Measurements from ENCODE around the gene SORL1.
"Not testable (repeated sequence)": the region's sequence is repeated elsewhere in the genome, so short reads cannot be mapped to it uniquely, and the experiment has no call there.

Gene SORL1

DNA sequence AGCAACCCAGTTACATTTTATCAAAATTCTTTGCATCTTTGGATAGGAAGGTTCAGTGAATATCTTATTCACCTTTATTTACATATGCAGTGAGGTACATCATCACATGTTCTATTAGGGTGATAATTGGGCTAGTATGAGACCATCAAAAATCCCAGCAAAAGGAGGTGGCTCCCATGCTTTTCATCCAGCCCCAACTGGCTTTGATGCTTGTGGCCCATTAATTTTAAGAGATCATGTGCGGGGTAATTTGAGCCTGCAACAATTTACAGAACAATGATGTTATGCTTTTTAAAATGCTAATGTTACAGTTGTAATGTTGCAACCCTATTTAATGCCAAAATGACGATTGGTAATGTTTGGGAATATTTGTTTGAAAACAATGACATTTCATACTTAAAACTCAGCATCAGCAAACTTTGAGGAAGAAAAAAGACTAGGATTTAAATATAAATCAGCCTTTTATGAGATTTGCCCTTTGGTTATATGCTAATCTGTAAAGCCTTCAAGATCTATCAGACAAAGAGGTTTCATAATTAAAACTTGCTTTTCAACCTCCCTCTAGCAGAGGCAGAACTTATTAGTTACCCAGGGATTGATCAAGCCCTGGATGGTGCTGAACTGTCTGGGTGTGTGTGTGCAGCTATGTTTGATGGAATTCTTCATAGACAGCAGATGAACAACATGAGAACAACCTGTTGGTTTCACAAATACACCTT lies 184.1 kb downstream of the SORL1 start:
- no peak for DNase-seq

DNA sequence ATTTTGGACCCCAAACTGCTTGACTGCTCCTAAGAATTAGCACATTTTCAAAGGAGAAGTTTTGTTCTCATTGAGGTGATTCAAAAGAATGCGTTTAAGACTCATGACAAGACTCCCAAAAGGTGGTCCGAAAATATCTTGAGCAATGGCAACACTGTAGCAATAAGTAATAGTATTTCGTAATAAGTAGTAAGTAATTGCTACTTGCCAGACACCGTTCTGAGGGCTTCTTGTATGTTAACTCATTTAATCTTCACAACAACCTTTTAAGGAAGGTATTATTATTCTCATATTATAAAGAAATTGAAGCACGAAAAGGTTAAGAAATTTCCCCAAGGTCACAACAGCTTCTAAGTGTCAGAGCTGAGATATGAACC lies 184.7 kb downstream of the SORL1 start:
- DNase-seq: no peak

DNA sequence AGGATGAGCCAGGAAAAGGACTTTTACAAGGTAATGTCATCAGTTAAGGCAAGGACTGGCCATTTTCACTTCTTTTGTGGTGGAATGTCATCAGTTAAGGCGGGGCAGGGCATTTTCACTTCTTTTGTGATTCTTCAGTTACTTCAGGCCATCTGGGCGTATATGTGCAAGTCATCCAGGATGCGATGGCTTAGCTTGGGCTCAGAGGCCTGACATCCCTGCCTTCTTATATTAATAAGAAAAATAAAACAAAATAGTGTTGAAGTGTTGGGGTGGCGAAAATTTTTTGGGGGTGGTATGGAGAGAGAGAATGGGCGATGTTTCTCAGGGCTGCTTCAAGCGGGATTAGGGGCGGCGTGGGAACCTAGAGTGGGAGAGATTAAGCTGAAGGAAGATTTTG lies 185.5 kb downstream of the SORL1 start:
- not testable (repeated sequence) for DNase-seq

DNA sequence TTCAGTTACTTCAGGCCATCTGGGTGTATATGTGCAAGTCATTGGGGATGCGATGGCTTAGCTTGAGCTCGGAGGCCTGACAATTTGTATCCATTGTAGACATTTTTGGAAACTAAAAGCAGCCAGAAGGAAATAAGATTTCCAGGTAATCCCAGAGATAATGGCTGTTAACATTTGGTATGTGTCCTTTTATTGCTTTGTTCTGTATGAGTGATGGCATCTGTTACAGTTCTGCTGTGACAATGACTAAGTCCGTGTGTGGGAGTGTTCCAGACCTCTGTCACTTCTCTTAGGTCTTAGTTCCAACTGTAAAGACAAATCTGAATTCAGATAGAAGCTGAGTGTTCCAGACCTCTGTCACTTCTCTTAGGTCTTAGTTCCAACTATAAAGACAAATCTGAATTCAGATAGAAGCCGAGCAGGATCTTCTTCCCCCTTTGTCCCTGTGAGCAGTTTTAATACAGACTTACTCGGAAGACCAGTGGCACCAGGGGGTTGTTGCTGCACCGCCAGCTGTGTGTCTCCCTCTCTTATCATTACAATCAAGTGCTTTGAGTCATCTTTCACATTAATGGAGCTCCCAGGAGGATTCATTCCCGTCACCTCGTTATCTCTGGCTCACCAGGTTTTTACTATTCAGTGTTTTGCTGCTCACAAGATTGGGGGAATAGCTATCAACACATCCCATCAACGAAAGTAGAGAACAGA lies 191.5 kb downstream of the SORL1 start:
- no peak for DNase-seq

DNA sequence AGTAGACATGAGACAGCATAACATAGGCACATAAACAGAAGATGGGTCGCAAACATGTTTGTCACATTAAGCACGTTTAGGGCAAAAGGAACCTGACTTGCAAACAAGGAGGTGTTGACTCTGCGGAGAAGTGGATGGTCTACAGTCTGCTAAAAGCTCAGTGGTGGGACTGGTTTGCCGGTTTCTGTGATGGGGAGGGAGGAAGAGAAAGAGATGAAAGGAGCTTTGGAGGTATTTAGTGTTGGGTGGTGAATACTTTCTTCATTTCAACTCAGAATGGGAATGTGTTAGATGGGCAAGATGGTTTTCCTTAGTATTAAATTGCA lies 192.0 kb downstream of the SORL1 start:
- DNase-seq: no peak

DNA sequence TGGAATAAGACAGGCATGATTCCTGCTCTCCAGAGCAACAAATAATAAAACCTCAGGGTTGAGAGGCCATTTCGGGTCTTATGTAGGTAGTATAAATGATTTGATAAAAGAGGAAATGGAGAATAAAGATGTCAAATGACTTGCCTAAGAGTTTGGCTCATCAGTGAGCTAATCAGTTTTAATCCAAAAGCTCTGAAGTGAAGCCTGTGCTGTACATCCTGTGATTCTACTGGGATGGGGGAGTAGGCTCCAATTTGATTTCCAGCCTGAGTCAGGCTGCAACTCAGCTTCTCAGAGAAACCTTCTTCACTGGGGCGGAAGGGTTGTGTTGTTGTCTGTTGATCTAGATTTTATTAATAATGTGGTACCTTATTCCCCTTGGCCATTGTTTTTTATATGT lies 192.9 kb downstream of the SORL1 start:
- no peak for DNase-seq

DNA sequence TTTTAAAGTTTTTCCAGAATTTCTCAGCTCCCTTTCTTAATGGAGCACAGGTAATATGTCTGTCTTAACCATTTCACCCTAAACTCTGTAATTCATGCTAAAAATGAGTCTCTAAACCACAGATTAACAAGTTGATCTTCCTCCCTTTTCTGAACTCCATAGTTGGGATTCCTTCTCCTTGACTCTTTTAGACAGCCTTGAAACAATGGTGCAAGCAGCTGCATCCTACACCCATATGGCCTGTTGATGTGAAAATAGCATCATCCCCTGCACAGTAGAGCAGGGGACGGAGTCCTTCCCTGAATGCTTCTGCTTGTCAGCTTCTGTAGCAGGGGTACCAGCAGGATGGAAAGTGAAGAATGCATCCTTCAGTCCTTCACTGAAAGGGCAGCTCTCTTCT lies 193.5 kb downstream of the SORL1 start:
- no peak for DNase-seq

DNA sequence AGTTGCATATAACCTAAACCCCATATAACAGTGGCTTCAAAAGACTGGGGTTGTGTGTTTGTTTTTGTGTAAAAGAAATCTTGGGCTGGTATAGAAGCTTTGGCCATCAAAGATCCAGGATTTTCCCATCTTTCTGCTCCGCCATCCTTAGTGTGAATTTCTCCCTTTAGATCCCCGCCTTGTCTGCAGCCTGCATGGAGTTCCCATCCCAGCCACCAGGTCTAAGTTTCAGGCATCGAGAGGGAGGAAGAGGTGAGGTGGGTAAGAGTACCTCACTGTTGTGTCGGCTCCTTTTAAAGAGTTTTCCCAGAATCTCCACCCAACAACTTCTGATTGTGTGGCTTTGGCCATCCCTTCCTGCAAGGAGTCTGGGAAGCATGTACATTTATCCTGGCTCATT lies 196.2 kb downstream of the SORL1 start:
- no peak for DNase-seq

DNA sequence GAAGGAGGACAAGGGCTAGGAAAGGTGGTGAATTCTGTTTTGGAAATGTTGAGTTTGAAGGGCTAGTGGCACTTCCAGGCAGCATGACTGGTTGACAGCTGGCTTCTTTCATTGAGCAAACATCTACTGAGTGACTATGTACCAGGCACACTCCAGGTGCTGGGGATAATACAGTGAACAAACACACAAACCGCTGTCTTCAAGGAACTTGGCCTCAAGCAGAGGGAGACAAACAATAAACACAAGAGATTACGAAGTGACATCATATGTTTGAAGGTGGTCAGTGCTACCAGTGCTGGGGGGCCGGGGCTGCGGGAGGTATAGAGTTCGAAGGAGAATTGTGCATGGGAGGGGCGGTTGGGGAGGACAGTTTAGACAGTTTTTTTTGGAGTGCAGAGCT lies 197.7 kb downstream of the SORL1 start:
- no peak for DNase-seq

DNA sequence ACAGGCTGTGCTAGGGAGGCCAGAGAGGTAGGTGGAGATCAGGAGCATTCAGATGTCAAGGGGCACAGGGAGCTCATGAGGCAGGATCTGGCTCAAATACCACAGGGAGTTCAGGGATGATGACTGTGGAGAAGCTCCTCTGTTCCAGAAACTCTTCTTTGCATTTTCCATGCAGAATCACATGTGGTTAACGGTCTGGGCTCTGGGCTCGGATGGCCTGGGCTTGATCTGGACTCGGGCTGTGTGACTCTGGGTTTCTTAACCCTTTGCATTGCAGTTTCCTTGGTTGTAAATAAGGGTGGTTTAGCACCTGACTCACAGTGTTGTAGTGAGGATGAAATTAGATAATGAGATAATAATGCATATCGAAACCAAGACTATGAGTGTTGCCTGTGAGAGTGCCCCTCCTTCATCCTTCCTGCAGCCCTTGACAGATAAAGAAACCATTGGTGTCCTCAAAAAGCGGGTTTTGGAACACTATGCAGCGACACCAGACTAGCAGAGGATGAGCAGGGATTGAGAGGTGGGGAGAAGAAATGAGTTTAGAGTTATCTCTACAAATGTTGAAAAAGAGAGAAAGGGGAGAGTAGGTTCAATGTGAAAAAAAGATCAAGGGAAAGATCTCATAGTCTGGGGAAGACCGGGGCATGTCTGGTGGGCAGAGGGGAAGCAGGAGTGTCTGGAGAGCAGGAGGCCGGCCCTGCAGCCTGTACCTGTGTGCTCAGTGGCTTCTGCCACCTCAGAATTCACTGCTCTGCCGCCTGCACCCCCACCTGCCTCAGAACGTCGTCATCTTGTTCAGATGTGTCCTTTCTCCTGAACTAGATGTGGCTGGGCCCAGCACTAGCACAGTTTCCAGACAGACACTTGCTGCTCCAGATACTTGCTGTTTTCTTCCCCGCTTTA lies 198.5 kb downstream of the SORL1 start:
- DNase-seq: no peak

DNA sequence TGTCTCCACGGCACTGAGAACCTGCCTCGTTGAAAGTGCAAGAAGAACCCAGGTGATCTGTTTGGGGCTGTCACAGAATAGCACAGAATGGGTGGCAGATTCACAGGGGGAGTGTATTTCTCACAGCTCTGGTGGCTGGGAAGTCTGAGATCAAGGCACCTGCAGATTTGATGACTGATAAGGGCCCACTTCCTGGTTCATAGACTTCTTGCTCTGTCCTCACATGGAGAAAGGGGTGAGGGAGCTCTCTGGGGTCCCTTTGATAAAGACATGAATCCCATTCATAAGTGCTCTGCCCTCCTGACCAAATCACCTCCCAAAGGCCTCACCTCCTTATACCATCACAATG lies 199.1 kb downstream of the SORL1 start:
- DNase-seq: no peak

DNA sequence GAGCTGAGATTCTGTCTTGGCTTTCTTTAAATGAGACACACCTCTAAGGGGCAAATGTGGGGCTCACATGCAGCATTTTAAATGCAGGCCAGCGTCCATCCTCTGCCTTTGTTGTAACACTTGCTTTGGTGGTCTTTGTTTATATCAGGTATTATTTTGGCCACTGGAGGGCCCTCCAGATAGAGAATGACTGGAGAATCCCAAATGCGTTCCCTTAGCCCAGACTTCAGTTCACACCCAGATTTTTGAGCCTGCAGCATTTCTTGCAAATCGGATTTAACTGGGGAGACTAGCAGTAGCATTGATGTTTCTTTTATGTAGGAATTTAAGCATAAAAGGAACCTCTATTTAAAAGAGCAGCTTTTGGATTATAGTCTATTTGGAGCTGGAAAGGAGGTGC lies 200.9 kb downstream of the SORL1 start:
- no peak for DNase-seq

DNA sequence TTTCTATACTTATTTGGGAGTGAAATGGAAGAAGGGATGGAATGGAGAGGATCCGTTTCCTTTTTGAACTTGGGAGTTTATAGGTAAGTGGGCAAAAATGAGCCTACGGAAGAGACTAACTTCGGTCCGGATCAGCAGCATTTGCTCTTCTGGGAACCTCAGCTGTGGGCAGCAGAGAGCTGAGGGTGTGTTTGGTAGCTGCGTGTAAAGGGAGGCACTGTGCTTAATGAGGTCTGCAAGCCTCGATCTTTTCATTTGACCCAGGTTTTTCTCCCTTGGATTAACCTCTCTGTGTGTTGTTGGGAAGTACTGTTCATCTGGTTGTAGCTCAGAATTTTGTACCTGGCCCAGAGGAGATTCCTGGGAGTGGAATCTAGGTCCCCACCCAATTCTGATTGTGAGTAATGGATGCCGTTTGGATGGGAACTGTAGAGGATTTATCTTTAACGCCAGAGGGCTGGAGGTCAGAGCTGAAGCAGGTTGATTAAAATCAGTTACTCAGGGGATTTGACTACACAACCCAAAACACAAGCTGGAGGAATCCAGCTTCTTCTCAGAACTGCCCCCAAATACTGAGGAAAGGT lies 202.2 kb downstream of the SORL1 start:
- DNase-seq: no peak

DNA sequence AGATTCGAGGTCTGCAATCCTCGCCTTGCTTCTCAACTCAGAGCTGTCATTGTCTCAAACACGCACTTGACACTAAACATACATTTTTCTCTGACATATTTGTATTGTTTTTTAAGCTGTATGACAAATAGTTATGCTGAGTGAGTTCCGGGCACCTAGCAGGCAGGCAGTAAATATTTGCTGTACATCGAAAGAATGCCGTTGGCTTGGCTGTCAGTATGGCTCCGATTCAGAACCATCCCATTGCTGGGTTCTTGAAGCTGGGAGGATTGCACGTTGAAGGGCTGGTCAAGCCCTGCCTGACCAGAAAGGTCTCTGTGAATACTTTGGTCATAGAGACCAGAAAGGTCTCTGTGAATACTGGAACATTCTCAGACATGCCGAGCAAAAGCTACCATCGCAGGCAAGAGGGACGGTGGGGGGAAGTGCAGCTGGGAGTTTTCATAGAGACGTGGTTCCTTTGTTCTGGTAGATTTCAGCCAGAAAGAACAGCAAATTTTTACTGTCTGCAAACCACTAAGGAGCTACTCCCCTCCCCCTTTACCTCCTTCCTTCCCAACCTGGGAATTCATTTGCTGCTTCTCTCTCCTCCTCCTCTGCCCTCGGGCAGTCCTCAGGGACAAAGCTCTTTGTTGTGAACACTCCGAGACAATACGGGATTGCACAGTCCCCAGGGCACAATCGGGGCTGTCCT lies 202.9 kb downstream of the SORL1 start:
- DNase-seq: no peak

DNA sequence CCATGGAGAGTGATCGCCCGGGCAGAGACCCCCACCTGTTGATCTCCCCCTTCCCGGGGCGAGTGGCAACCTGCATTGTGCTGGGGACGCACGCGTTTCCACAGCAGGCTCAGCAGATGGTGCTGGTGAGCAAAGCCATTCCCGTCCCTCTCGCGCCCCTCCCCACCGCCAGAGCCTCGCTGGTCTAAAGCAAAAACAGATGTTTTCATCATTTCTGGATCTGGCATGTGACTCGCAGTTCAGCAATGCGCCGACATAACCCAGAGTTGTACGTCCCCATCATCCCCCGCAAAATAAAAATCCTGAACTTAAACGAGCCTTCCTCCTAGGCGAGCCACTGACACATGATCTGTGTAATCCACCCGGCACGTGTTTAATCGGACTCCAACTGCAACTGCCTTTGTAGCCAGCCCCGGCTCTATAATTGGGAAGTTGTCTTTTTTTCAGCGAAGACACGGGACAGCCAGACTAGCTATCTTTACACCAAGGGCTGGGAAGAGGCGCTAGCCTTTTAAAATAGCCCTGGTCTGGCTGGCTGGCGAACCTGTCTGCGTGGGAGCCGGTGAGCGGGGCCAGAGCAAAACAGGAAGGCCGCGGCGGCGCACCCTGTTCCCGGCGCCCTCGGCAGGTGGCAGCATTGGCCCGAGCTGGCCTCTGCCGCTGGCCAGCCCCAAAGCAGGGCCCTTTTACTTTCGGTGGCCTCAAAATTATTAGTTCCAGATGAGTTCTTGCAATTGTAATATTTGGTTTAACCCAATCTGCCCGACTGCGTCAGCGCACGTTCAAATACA lies 203.6 kb downstream of the SORL1 start:
- peak; percentile 67 for DNase-seq

DNA sequence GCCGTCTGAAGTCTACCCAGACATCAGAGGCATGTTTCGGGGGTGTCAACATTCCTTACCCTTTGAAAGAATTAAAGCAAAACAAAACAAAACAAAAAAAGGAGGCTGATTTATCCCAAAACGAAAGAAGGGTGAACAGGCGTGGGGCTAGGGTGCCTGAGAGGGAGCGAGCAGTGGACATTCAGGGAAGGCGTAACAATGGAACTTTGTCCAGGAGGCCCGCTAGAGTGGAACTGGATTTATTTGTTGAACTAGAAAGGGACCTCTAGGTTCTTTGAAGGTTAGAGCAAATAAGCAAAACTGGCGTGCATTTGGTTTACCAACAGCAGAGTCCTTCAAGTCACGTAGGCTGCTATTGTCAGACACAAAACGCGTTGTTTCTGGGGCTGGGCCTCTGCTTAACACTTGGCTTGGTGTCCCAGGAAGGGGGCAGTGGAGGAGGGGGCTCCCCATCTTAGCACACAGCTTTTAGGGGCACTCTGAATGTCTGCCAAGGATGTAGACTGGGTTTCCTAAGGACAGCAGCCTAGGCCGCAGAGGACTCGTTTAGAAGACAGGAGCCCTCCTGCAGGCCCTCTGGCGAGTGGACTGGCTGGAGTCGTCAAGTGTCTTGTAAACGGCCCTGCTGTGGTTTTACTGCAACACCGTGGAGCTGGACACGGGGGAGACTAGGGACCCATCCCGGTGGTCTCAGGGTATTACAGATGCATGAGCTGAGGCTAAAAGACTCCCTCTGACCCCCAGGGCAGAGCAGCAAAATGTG lies 204.4 kb downstream of the SORL1 start:
- no peak for DNase-seq

DNA sequence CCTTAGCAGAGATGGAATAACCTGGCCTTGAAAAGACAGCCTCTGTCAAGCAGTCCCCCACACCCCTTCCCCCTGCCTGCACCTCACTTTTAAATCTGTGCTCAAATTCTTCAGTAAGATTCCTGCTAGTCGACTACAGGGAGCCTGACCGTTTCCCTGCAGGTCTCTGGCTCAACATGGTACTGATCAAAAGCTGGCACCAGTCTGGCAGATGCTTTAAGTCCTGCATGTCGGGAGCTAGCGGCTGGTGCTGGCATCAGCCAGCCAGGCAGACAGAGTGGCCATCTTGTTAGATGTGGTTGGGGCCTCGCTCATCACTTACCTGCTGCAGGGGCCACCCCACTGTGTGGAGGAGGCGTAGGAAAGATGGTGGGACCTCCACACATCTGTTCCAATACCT lies 205.0 kb downstream of the SORL1 start:
- no peak for DNase-seq

DNA sequence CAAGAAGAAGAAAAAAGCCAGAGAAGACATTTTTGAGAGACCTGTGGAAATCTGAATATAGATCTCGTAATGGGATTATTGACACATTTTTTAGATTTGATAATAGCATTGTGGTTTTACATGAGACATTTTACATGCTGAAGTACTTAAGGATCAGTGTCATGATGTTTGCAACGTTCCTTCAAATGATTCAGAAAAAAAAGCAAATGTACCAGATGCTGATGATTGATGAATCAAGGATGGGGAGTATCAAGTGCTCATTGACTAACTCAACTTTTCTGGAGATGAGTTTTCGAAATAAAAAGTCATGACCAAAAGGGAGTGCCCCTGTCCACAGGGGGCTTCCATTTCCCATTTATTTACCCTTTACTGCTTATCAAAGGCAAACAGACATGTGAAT lies 207.7 kb downstream of the SORL1 start:
- DNase-seq: no peak

DNA sequence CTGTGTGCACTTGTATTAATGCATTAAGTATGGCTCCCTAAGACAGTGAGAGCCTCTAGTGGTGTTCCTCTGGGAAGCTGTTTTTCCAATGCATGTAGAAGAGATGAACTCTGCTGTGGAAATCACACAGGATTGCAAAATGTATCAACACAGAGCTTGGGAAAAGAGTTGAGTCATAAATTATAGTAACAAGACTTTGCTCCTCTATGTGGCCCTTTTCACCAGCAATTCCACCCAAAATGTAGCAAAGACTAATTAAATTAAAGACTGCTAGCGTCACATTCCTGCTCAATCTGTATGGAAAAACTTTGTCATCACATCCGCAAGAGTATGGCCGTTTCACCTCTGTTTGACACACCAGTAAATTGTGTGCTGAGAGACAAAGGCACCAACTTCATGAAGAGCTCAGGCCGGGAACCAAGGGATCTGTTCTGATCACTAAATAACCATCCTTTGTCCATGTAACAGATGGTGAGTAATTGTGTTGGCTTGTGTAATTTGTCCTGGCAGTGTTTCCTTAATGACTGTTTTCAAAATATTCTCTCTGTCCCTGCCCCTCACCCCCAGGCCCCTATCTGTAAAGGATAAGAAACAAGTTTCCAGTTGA lies 209.9 kb downstream of the SORL1 start:
- DNase-seq: no peak

DNA sequence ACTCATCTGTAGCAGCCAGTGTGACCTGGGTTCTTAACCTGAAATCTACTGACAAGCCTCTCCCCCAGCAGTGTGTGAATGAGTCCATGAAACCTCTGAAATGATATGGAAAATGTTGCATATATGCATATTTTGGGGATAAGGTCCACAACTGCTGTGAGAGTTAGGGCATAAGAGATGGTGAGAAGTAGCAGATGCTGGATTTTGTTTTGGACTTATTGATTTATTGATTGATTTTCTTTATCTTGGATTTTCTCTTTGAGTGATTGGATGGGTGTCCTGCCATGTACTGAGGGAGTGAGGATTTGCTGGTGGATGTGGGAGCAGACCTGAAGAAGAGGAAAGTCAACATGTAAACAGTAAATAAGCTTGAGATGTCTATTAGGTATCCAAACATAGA lies 212.0 kb downstream of the SORL1 start:
- DNase-seq: no peak

Data from stimulated activated naive CD4-positive, alpha-beta T cell treated with Interleukin-2 at 50 U/mL for 16 hours (primary cell).